Measurements from ENCODE around the gene CXCR1. TPM values are rescaled to one million over a fixed set of nuclear protein-coding genes. Genes with fewer than 3 reads are reported as not detected.

CXCR1 gene
- total RNA-seq, 1 donor from 2014 or later = not detected

DNA sequence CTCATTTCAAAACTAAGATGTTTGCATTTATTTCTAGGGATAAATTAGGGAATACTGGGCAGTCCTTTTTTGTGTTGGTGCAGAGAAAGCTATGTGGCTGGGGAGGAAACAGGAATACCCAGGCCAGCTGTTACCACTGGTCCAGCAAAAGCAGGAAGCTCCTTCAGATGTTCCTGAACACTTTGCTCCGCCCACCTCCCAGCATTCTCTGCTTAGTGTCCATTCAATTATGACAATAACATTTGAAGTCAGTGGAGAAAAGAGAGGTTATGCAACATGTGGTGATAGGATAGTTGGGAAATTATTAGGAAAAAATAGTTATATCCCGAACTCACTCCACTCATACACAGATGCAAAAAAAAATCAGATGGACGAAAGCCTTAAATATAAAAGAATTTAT is 28.1 kb upstream of the CXCR1 start:
- Histone ChIP-seq H2AFZ (ENCODE audit: low read depth, low read length) (no peak overlapping the region), H3K9me3 (ENCODE audit: insufficient read depth, low read depth, low read length) (no peaks in the 10 kb centered on the region)
- DNase-seq (ENCODE audit: low read depth) = no peak

DNA sequence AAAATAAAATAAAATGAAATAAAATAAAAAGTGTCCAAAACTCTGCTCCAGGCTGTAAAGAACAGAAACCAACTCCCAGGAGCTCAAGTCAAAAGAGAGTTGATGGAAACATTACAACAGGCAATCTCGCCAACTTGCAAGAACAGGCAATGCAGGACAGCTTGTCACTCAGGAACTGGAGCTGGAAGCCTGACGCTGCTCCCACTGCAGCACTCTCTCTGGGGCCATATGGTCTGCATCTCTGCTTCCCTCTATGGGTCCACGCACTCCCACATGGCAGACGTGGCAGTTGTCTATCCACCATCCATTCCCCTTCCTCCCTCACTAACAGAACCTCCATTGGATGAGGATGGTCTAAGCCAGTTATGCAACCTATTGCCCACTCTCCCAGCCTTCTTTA is 26.9 kb upstream of the CXCR1 start:
- Histone ChIP-seq H3K4me3 (ENCODE audit: insufficient read depth, low read depth, low read length) (no peak overlapping the region), H2AFZ (ENCODE audit: low read depth, low read length) (no peak overlapping the region), H3K4me1 (ENCODE audit: insufficient read depth, low read length) (no peaks in the 10 kb centered on the region), H3K4me2 (ENCODE audit: low read length) (no peak overlapping the region), H3K9ac (ENCODE audit: low read length) (no peak overlapping the region), H3K27ac (ENCODE audit: low read depth, low read length) (no peak overlapping the region), H3K79me2 (ENCODE audit: insufficient read depth, low read length) (no peaks in the 10 kb centered on the region), H3K27me3 (ENCODE audit: insufficient read depth, low read length) (no peaks in the 10 kb centered on the region), H4K20me1 (ENCODE audit: insufficient read depth, low read length) (no peaks in the 10 kb centered on the region), H3K9me3 (ENCODE audit: insufficient read depth, low read depth, low read length) (no peaks in the 10 kb centered on the region), H3K36me3 (ENCODE audit: insufficient read depth, low read length) (no peaks in the 10 kb centered on the region)
- Mint-ChIP-seq H3K36me3 (ENCODE audit: low read depth, unreplicated experiment) (no peaks in the 10 kb centered on the region), H3K27ac (ENCODE audit: unreplicated experiment) (no peak overlapping the region), H3K4me1 (ENCODE audit: low read depth, unreplicated experiment) (no peaks in the 10 kb centered on the region), H3K27me3 (ENCODE audit: low read depth, unreplicated experiment) (peaks cover 8% of the 10 kb centered on the region), H3K9me3 (ENCODE audit: unreplicated experiment) (no peaks in the 10 kb centered on the region), H3K4me3 (ENCODE audit: unreplicated experiment) (no peak overlapping the region)
- DNase-seq (ENCODE audit: low read depth) (no peak), FAIRE-seq (no peak)
- TF ChIP-seq, protein P1, sequence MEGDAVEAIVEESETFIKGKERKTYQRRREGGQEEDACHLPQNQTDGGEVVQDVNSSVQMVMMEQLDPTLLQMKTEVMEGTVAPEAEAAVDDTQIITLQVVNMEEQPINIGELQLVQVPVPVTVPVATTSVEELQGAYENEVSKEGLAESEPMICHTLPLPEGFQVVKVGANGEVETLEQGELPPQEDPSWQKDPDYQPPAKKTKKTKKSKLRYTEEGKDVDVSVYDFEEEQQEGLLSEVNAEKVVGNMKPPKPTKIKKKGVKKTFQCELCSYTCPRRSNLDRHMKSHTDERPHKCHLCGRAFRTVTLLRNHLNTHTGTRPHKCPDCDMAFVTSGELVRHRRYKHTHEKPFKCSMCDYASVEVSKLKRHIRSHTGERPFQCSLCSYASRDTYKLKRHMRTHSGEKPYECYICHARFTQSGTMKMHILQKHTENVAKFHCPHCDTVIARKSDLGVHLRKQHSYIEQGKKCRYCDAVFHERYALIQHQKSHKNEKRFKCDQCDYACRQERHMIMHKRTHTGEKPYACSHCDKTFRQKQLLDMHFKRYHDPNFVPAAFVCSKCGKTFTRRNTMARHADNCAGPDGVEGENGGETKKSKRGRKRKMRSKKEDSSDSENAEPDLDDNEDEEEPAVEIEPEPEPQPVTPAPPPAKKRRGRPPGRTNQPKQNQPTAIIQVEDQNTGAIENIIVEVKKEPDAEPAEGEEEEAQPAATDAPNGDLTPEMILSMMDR (IDR thresholded peaks at IDR 0.05; ENCODE audit: insufficient read depth, low read depth, low read length) = no peak
- TF ChIP-seq EZH2 (IDR thresholded peaks at IDR 0.05; ENCODE audit: insufficient read depth, low read length) = no peak

More for the DNA sequence above, 28.1 kb upstream of the CXCR1 start:
- no peak overlapping the region for H3K9ac ChIP-seq (ENCODE audit: low read length)
- Mint-ChIP-seq H3K4me1 (ENCODE audit: low read depth, unreplicated experiment) (no peaks in the 10 kb centered on the region), H3K9me3 (ENCODE audit: unreplicated experiment) (no peaks in the 10 kb centered on the region), H3K27me3 (ENCODE audit: low read depth, unreplicated experiment) (peaks cover 15% of the 10 kb centered on the region), H3K27ac (ENCODE audit: unreplicated experiment) (no peak overlapping the region), H3K36me3 (ENCODE audit: low read depth, unreplicated experiment) (no peaks in the 10 kb centered on the region), H3K4me3 (ENCODE audit: unreplicated experiment) (no peak overlapping the region)
- no peaks in the 10 kb centered on the region for H3K27me3 ChIP-seq (ENCODE audit: insufficient read depth, low read length)
- no peaks in the 10 kb centered on the region for H3K4me1 ChIP-seq (ENCODE audit: insufficient read depth, low read length)
- no peak overlapping the region for H3K27ac ChIP-seq (ENCODE audit: low read depth, low read length)
- no peak overlapping the region for H3K4me2 ChIP-seq (ENCODE audit: low read length)
- H3K79me2 ChIP-seq (ENCODE audit: insufficient read depth, low read length) = no peaks in the 10 kb centered on the region
- no peak for FAIRE-seq
- H3K4me3 ChIP-seq (ENCODE audit: insufficient read depth, low read depth, low read length) = no peak overlapping the region
- H3K36me3 ChIP-seq (ENCODE audit: insufficient read depth, low read length) = no peaks in the 10 kb centered on the region
- TF ChIP-seq, protein P1 (IDR thresholded peaks at IDR 0.05; ENCODE audit: insufficient read depth, low read depth, low read length) = no peak
- no peaks in the 10 kb centered on the region for H4K20me1 ChIP-seq (ENCODE audit: insufficient read depth, low read length)

DNA sequence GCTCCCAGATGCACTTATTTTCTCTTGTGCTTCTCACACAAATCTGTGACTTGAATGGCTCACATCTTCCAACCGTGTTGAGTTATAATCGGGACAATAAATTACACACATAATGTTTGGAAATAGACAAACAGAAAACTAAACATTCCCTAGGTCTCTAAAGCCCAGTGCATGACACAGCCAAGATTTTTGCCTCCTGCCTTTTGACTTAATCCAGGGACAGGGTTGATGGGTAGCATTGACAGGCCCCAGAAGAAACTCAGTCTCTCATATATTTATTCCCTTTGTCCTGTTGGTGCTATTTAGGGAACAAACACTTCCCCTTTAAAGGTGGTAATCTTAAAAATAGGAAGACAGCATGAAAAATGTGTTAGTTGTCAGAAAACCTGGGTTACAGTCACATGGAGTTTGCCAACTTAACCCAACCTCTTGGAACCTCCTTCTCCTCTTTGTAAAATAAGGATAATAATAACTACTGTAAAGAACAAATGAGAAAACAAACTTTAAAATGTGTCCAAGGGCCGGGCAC is 26.2 kb upstream of the CXCR1 start:
- peaks cover 1% of the 10 kb centered on the region for H3K27me3 Mint-ChIP-seq (ENCODE audit: low read depth, unreplicated experiment)
- Histone ChIP-seq H4K20me1 (ENCODE audit: insufficient read depth, low read length) (no peaks in the 10 kb centered on the region), H3K4me2 (ENCODE audit: low read length) (no peak overlapping the region), H3K4me1 (ENCODE audit: insufficient read depth, low read length) (no peaks in the 10 kb centered on the region), H3K79me2 (ENCODE audit: insufficient read depth, low read length) (no peaks in the 10 kb centered on the region), H3K27me3 (ENCODE audit: insufficient read depth, low read length) (no peaks in the 10 kb centered on the region), H3K9me3 (ENCODE audit: insufficient read depth, low read depth, low read length) (no peaks in the 10 kb centered on the region), H3K27ac (ENCODE audit: low read depth, low read length) (no peak overlapping the region), H2AFZ (ENCODE audit: low read depth, low read length) (no peak overlapping the region), H3K36me3 (ENCODE audit: insufficient read depth, low read length) (no peaks in the 10 kb centered on the region), H3K4me3 (ENCODE audit: insufficient read depth, low read depth, low read length) (no peak overlapping the region), H3K9ac (ENCODE audit: low read length) (no peak overlapping the region)
- FAIRE-seq (no peak), DNase-seq (ENCODE audit: low read depth) (no peak)
- H3K27ac Mint-ChIP-seq (ENCODE audit: unreplicated experiment) = no peak overlapping the region
- TF ChIP-seq, protein P1 (IDR thresholded peaks at IDR 0.05; ENCODE audit: insufficient read depth, low read depth, low read length) = no peak
- TF ChIP-seq EZH2 (IDR thresholded peaks at IDR 0.05; ENCODE audit: insufficient read depth, low read length) = no peak
- H3K4me3 Mint-ChIP-seq (ENCODE audit: unreplicated experiment) = no peak overlapping the region
- no peaks in the 10 kb centered on the region for H3K4me1 Mint-ChIP-seq (ENCODE audit: low read depth, unreplicated experiment)
- H3K9me3 Mint-ChIP-seq (ENCODE audit: unreplicated experiment) = no peaks in the 10 kb centered on the region
- no peaks in the 10 kb centered on the region for H3K36me3 Mint-ChIP-seq (ENCODE audit: low read depth, unreplicated experiment)

Measured in astrocyte (in vitro differentiated cells and primary cell).